ENCODE data around the gene MRTFA. TPM values are rescaled to one million over a fixed set of nuclear protein-coding genes. Genes with fewer than 3 reads are reported as not detected.

The MRTFA gene
- total RNA-seq, 4 donors from 2014 or later = 81.6 to 109 (median 94.5) TPM

GRCh38 chr22:40361100-40361499, 275.4 kb downstream of the MRTFA start:
- no peaks in the 10 kb centered on the region for H3K27me3 ChIP-seq
- TF ChIP-seq POLR2AphosphoS5 (IDR thresholded peaks at IDR 0.05) = no peak
- no peak for TF ChIP-seq POLR2A (IDR thresholded peaks at IDR 0.05)
- TF ChIP-seq EP300 (IDR thresholded peaks at IDR 0.05) = no peak
- TF ChIP-seq CTCF (IDR thresholded peaks at IDR 0.05) = no peak
- H3K36me3 ChIP-seq = peaks cover 90% of the 10 kb centered on the region
- H3K9me3 ChIP-seq = no peaks in the 10 kb centered on the region
- H3K4me1 ChIP-seq = no peaks in the 10 kb centered on the region
- no peak overlapping the region for H3K4me3 ChIP-seq
- no peak for DNase-seq (ENCODE audit: low spot score in 2 of 2)
- WGBS = 96% methylated on average over 5 of the region's 5 CpGs
- no peak overlapping the region for H3K27ac ChIP-seq

Other genes with a start within 250 kb of the MRTFA start
- 1 to 10 TPM in 1 of 4 donors, under 1 TPM in 2, not detected in 1; 0.64 to 2.1 (median 0.81) TPM for gene MCHR1, start 42.8 kb upstream of the MRTFA start, total RNA-seq
- 10 to 100 TPM; 16.1 to 31.0 (median 19.8) TPM for gene SLC25A17, start 182.6 kb upstream of the MRTFA start, total RNA-seq
- gene ST13, start 219.9 kb upstream of the MRTFA start, total RNA-seq = 100 to 1,000 TPM; 104 to 117 (median 115) TPM
- 10 to 100 TPM in 3 of 4 donors, 1 to 10 TPM in 1; 10.0 to 19.5 (median 14.6) TPM for gene XPNPEP3, start 220.4 kb upstream of the MRTFA start, total RNA-seq
- not detected for gene DNAJB7, start 225.4 kb upstream of the MRTFA start, total RNA-seq